ENCODE measurements around the gene FAM222B.
"Not testable (repeated sequence)": the region's sequence is repeated elsewhere in the genome, so short reads cannot be mapped to it uniquely, and the experiment has no call there.

FAM222B gene

GRCh38 chr17:28747801-28748750 lies 94.5 kb downstream of the FAM222B start:
- DNase-seq (ENCODE audit: extremely low read depth in 1 of 2, low read depth in 1 of 2) = no peak

- no peak for DNase-seq (ENCODE audit: extremely low read depth in 1 of 2, low read depth in 1 of 2)
Observed at GRCh38 chr17:28747051-28747691, 95.4 kb downstream of the FAM222B start.

- no peak for DNase-seq (ENCODE audit: extremely low read depth in 1 of 2, low read depth in 1 of 2)
Observed at GRCh38 chr17:28746611-28747050, 96.0 kb downstream of the FAM222B start.

- no peak for DNase-seq (ENCODE audit: extremely low read depth in 1 of 2, low read depth in 1 of 2)
Observed at GRCh38 chr17:28745786-28746411, 96.7 kb downstream of the FAM222B start.

- no peak for DNase-seq (ENCODE audit: extremely low read depth in 1 of 2, low read depth in 1 of 2)
Observed at GRCh38 chr17:28744972-28745785, 97.4 kb downstream of the FAM222B start.

- DNase-seq (ENCODE audit: extremely low read depth in 1 of 2, low read depth in 1 of 2) = no peak
Observed at GRCh38 chr17:28744104-28744971, 98.3 kb downstream of the FAM222B start.

- DNase-seq (ENCODE audit: extremely low read depth in 1 of 2, low read depth in 1 of 2) = peak; percentile 71 to 74
Observed at GRCh38 chr17:28743243-28744103, 99.1 kb downstream of the FAM222B start, which contains the start of gene TRAF4. Gene TRAF4 (plus strand): TSS chr17:28744011. CDS start chr17:28744113, 102 bp downstream.

- DNase-seq (ENCODE audit: extremely low read depth in 1 of 2, low read depth in 1 of 2) = no peak
Observed at GRCh38 chr17:28741358-28742349, 100.9 kb downstream of the FAM222B start.

- DNase-seq (ENCODE audit: extremely low read depth in 1 of 2, low read depth in 1 of 2) = no peak
Observed at GRCh38 chr17:28740406-28741357, 101.9 kb downstream of the FAM222B start.

GRCh38 chr17:28738680-28739384 lies 103.8 kb downstream of the FAM222B start:
- DNase-seq (ENCODE audit: extremely low read depth in 1 of 2, low read depth in 1 of 2) = peak in 1 of 2 donors; percentile 60

- no peak for DNase-seq (ENCODE audit: extremely low read depth in 1 of 2, low read depth in 1 of 2)
Observed at GRCh38 chr17:28737770-28738679, 104.6 kb downstream of the FAM222B start.

GRCh38 chr17:28737316-28737715 lies 105.3 kb downstream of the FAM222B start:
- no peak for DNase-seq (ENCODE audit: extremely low read depth in 1 of 2, low read depth in 1 of 2)

- not testable (repeated sequence) for DNase-seq (ENCODE audit: extremely low read depth in 1 of 2, low read depth in 1 of 2)
Observed at GRCh38 chr17:28735913-28736769, 106.4 kb downstream of the FAM222B start.

- no peak for DNase-seq (ENCODE audit: extremely low read depth in 1 of 2, low read depth in 1 of 2)
Observed at GRCh38 chr17:28735242-28735722, 107.3 kb downstream of the FAM222B start.

All from stimulated activated CD8-positive, alpha-beta memory T cell treated with anti-CD3 and anti-CD28 coated beads, Interleukin-7, amount 100 ng/mL, for 48 hours (primary cell).